ENCODE measurements around the gene PPP1R26.
"Not testable (repeated sequence)": the region's sequence is repeated elsewhere in the genome, so short reads cannot be mapped to it uniquely, and the experiment has no call there.

Gene PPP1R26

DNA sequence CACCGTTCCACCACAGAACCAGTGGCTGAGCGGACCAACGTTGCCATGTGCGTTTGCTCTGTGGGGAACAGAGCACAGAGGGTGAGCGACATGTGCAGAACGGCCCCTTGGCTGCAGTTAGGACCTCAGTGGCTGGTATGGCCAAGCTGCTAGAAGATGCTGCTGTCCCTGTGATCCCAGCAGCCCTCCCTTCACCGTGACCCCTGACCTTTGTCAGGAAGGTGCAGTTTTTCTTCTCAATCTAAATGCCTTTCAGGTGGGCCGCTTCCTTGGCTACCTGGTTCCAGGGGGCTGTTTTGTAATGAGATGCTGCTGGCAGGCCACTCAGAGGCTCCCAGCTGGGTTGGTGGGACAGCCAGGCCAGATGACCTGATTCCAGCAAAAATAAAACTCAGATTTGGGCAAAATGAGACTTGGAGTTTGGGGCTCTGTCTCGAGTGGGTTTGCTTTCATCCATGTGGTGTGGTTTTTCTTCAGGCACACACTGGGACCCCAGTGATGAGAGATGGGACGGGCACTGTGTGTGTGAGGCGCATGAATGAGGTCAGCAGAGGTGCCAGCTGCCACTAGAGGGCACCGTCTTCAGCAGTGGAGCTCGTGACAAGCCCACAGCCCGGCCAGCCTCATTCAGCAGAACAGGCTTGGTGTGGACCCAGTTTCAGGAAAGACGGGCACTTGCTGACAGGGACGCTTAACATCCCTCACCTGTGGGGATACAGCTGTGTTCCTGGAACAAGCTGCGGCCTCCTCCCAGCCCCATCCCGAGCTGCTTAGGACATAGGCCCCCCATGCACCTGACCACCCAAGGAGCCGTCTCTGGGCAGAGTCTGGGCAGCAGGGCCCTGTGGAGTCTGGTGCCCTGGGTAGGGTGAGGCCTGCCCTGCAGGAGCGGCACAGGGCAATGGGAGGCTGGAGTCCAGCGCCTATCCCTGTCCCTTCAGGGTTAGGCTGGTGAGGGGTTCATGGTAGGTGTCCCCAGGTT is 25.0 kb downstream of the PPP1R26 start:
- peak; percentile 59 for DNase-seq (ENCODE audit: low spot score)

- DNase-seq (ENCODE audit: low spot score): no peak
Observed at GRCh38 chr9:135505406-135506187, 26.0 kb downstream of the PPP1R26 start.

- no peak for DNase-seq (ENCODE audit: low spot score)
Observed at GRCh38 chr9:135506327-135507103, 26.9 kb downstream of the PPP1R26 start.

- no peak for DNase-seq (ENCODE audit: low spot score)
Observed at GRCh38 chr9:135507104-135508035, 27.8 kb downstream of the PPP1R26 start.

- no peak for DNase-seq (ENCODE audit: low spot score)
Observed at GRCh38 chr9:135508211-135508820, 28.7 kb downstream of the PPP1R26 start.

DNA sequence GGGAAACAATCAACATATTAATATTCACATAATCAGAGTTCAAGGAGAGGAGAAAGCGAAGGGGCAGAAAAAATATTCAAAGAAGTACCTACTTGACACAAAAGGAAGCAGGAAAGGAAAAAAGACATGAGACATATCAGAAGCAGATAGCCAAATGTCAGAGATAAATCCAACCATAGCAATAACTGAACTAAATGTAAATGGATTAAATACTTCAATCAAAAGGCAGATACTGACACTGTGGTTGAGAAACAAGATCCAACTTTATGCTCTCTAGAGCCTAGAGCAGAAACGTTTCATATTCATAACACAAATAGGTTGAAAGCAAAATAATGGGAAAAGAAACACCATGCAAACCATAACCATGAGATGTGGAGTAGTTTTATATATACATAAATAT is 29.9 kb downstream of the PPP1R26 start:
- no peak for DNase-seq (ENCODE audit: low spot score)

- no peak for DNase-seq (ENCODE audit: low spot score)
Observed at GRCh38 chr9:135512241-135512603, 32.6 kb downstream of the PPP1R26 start.

DNA sequence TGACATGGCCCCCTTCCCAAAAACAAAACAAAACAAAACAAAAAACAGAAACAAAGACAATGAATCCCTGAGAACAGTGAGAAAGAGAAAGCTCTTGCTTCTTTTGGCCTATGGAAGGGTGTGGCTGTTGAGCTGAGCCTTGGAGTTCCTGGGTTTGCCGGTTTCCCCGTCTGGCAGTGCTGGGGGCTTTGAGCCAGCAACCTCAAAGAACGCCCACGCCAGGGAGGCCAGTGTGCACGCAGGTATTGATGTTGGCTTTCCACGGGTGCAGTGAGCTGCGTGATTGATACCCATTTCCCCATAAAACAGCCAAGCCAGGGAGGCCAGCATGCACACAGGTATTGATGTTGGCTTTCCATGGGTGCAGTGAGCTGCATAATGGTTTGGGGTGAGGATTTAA is 33.3 kb downstream of the PPP1R26 start:
- DNase-seq (ENCODE audit: low spot score): no peak

GRCh38 chr9:135513351-135513846 is 33.8 kb downstream of the PPP1R26 start:
- no peak for DNase-seq (ENCODE audit: low spot score)

- not testable (repeated sequence) for DNase-seq (ENCODE audit: low spot score)
Observed at GRCh38 chr9:135513906-135514305, 34.3 kb downstream of the PPP1R26 start.

GRCh38 chr9:135514342-135515082 is 34.9 kb downstream of the PPP1R26 start:
- no peak for DNase-seq (ENCODE audit: low spot score)

GRCh38 chr9:135515083-135515951 is 35.7 kb downstream of the PPP1R26 start:
- DNase-seq (ENCODE audit: low spot score): no peak

DNA sequence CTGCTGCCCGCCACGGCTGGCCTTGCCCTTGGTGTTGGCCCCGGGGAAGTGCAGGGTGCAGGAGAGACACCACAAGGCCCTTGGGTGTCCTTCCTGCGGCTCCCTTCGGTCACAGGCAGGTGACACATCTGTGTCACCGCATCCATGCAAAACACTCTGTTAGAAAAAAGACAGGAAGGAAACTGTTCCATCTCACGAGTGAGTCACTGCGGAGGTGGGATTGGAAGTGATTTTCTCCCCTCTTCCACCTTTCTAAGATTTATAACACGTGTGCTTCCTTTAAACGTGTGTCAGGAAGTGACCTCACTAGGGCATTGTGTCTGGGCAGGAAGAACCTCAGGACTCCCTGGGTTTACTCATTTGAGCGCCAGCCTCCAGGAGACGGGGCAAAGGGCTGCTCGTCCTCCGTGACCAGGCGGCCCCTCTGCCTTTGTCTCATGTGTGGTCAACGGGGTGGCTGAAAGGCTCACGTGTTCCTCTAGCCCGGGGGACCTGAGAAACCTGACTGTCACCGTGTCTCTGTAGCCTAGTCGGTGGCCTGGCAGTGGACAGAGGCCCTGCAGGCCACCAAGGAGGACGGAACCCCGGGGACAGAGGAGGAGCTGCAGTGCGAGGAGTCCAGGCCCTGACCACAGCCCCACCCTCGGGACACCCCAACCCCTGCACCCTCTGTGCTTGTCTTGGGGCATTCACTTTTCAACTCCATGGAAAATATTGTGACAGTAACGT is 36.7 kb downstream of the PPP1R26 start:
- DNase-seq (ENCODE audit: low spot score): no peak

GRCh38 chr9:135517407-135517822 is 37.8 kb downstream of the PPP1R26 start:
- no peak for DNase-seq (ENCODE audit: low spot score)

DNA sequence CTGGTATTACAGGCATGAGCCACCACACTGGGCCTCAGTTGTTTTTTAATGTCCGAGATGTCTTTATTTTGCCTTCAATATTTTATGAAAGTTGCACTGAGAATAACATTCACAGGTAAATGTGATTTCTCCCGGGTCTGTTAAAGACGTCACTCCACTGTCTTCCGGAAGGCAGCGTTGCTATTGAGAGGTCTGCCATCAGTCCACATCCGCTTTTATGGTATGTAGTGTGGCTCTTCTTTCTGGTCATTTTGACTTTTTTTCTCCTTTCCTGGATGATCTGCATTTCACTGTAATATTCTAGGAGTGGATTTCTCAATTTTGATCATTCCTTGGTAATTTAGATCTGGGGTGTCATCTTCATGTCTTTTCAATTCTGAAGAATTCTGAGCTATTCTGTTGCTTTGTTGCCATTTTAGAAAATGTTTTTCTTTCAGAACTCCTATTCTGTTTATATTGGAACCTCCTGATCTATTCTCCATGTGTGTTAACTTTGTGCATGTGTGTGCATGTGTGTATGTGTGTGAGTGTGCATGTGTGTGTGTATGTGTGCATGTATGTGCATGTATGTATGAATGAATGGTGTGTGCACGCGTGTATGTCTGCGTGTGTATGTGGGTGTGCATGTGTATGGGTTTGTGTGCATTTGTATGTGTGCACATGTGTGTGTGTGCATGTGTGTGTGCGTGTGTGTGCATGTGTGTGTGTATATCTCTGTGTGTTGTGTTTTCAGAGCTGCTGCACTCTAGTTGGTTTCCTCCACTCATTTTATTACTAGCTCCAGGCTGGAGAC is 39.8 kb downstream of the PPP1R26 start:
- no peak for DNase-seq (ENCODE audit: low spot score)

DNA sequence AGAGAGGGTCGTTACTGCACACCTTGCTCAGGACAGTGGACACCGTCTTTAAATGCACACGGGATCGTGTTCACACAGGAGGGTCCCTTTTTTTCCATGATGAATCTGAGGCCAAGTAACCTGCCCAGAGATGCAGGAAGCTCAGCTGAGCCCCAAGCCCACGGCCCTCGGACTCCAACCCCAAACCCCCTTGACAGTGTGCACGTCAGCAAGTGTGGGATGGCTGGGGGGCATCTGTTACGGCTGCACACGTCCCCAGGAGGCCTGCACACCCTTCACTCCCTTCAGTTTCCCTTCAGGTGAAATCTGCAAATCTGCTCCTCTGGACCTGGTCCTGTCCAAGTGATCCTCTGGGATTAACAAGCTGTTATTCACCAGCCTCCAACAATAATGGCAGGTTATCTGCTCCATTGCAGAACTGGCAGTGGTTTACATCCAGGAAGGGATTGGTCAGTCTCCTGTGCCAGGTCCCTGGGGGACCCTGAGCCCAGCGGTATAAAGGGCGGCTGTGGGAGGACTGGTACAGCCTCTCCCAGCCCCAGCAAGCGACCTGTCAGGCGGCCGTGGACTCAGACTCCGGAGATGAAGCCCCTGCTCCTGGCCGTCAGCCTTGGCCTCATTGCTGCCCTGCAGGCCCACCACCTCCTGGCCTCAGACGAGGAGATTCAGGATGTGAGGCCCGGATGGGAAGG is 41.5 kb downstream of the PPP1R26 start, which contains the start of gene LCN1:
Gene LCN1, plus strand, starts transcription at position 525 of the 692 bp plus-strand sequence. Its CDS starts 58 bp downstream, at position 583.
- no peak for DNase-seq (ENCODE audit: low spot score)
